A673 (cell line): ENCODE data around the gene EHD1. TPM values are rescaled to one million over a fixed set of nuclear protein-coding genes. Genes with fewer than 3 reads are reported as not detected.

Source experiments
- BruUV-seq: library from RNA; stranded (reverse); fragments of 400-500 nt; replicated peaks from 2 replicates; lab custom pipeline; 2021; lab: Mats Ljungman, UMichigan
- CTCF ChIA-PET: fragments of 300-600 bp; sonication (Branson Sonifier 250); formaldehyde crosslinking; loops from one replicate; lab custom pipeline; 2022; ENCODE audit warnings: antibody characterized with exemption; lab: Charles Lee
- POLR2A ChIA-PET: fragments of 300-600 bp; sonication (Branson Sonifier 250); formaldehyde crosslinking; loops from one replicate; lab custom pipeline; 2022; ENCODE audit warnings: antibody characterized with exemption; ENCODE audit not compliant: low non-redundant PET; lab: Charles Lee
- DNase-seq: peaks from one replicate; pipeline ENCODE4 v3.0.0-alpha.2; 2015; ENCODE audit warnings: low spot score
- H3K27ac ChIP-seq: fragments of 200-600 bp; sonication (generic); 2 replicates; pipeline ENCODE4 v1.5.1; 2016; ENCODE audit warnings: mixed run types, low read depth, mild to moderate bottlenecking, mixed read lengths, antibody characterized with exemption, low read length; ENCODE audit not compliant: poor library complexity, severe bottlenecking
- H3K27me3 ChIP-seq: fragments of 200-600 bp; sonication (generic); replicated peaks from 2 replicates; pipeline ENCODE4 v1.6.1; 2017; ENCODE audit warnings: mixed run types, low read depth, mild to moderate bottlenecking, mixed read lengths, antibody characterized with exemption, low read length; ENCODE audit not compliant: insufficient read depth, poor library complexity
- H3K36me3 ChIP-seq: fragments of 200-600 bp; sonication (generic); 2 replicates; pipeline ENCODE4 v1.6.1; 2016; ENCODE audit warnings: mixed run types, mild to moderate bottlenecking, mixed read lengths, antibody characterized with exemption, low read length; ENCODE audit not compliant: insufficient read depth, poor library complexity, severe bottlenecking
- H3K4me1 ChIP-seq: fragments of 200-600 bp; sonication (generic); 2 replicates; pipeline ENCODE4 v1.6.1; 2017; ENCODE audit warnings: mixed run types, mild to moderate bottlenecking, mixed read lengths, antibody characterized with exemption, low read length; ENCODE audit not compliant: insufficient read depth, poor library complexity, severe bottlenecking
- H3K4me3 ChIP-seq: fragments of 200-600 bp; sonication (generic); 2 replicates; pipeline ENCODE4 v1.5.1; 2016; ENCODE audit warnings: low read depth, mixed run types, mild to moderate bottlenecking, mixed read lengths, low read length; ENCODE audit not compliant: poor library complexity, severe bottlenecking
- H3K9me3 ChIP-seq: fragments of 200-600 bp; sonication (generic); 2 replicates; pipeline ENCODE4 v1.6.1; 2016; ENCODE audit warnings: mixed run types, low read depth, mild to moderate bottlenecking, mixed read lengths, antibody characterized with exemption, low read length; ENCODE audit not compliant: poor library complexity, severe bottlenecking
- EZH2 ChIP-seq: fragments of 200-600 bp; sonication (generic); IDR thresholded peaks from 2 replicates; pipeline ENCODE4 v1.6.1; 2017; ENCODE audit warnings: borderline replicate concordance, low read depth, mild to moderate bottlenecking, mixed read lengths, antibody characterized with exemption, low read length; ENCODE audit not compliant: poor library complexity, severe bottlenecking
- intact Hi-C: fragments of 100-400 bp; cut with micrococcal nuclease; formaldehyde crosslinking; loops from one replicate; pipeline ENCODE4 v1.10.0; 2022; ENCODE audit not compliant: unreplicated experiment
- total RNA-seq: library from RNA; stranded (reverse); gene quantifications from 2 replicates; pipeline ENCODE4 v1.2.3, GENCODE V29; 2021
- TF ChIP-seq, protein P1 (sequence below): fragments of 300-800, 200-600 bp; sonication (generic); conservative IDR thresholded peaks from 2 replicates; pipeline ENCODE4 v1.5.1; 2017; ENCODE audit warnings: low read depth, mild to moderate bottlenecking, antibody characterized with exemption, low read length, moderate library complexity, mixed read lengths

The EHD1 gene
- total RNA-seq, 1 experiment from 2014 or later, result 63.1 TPM

DNA sequence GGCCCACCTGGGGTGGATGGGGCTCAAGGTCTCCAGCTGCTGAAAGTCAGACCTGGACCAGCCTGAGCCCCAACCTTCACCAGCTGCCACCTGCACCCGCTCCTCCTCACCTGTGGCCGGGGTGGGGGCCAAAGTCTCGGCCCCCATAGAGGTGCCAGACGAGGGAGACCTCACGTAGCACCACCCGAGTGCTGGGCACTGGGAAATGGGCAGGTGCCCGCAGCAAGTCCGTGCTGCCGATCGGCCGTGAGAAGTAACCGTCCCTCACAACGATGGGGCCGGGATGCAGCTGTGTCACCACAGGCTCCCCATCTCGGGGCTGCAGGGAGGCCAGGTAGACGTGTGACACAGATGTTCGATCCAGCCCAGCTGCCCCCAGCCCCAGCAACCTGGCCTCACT, 22.4 kb upstream of the EHD1 start:
- H3K4me1 ChIP-seq, result no peaks in the 10 kb centered on the region
- H3K36me3 ChIP-seq, result peaks cover 4% of the 10 kb centered on the region
- H3K27me3 ChIP-seq, result no peaks in the 10 kb centered on the region
- intact Hi-C loops, result no loop called here
- TF ChIP-seq, protein P1, sequence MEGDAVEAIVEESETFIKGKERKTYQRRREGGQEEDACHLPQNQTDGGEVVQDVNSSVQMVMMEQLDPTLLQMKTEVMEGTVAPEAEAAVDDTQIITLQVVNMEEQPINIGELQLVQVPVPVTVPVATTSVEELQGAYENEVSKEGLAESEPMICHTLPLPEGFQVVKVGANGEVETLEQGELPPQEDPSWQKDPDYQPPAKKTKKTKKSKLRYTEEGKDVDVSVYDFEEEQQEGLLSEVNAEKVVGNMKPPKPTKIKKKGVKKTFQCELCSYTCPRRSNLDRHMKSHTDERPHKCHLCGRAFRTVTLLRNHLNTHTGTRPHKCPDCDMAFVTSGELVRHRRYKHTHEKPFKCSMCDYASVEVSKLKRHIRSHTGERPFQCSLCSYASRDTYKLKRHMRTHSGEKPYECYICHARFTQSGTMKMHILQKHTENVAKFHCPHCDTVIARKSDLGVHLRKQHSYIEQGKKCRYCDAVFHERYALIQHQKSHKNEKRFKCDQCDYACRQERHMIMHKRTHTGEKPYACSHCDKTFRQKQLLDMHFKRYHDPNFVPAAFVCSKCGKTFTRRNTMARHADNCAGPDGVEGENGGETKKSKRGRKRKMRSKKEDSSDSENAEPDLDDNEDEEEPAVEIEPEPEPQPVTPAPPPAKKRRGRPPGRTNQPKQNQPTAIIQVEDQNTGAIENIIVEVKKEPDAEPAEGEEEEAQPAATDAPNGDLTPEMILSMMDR, result no peak
- TF ChIP-seq EZH2, result no peak
- no peaks in the 10 kb centered on the region for H3K9me3 ChIP-seq
- POLR2A ChIA-PET, result no interaction called here
- no TSS peak for BruUV-seq
- no peak overlapping the region for H3K4me3 ChIP-seq
- no peak for DNase-seq
- CTCF ChIA-PET, result no interaction called here
- no peak overlapping the region for H3K27ac ChIP-seq

DNA sequence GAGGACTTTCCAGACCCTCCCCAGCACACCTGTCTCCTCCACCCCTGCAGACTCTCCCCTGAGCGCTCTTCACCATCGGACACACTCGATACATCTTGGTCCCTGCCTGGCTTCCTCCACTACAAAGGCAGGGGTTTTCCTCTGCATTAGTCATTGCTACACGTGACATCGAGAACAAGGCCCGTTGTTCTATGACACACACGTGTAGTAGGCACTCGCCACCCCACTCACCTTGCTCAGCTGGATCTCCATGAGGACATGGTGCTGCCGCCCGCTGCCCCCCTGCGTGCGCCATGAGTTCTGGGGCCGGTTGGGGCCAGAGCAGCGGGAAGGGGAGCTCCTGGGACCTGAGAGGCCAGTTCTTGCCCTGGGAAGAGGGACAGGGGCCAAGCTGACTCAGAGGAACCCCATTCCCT, 21.9 kb upstream of the EHD1 start:
- DNase-seq, result no peak
- TF ChIP-seq, protein P1, result no peak
- no peak for TF ChIP-seq EZH2
- CTCF ChIA-PET, result no interaction called here
- Histone ChIP-seq H3K36me3 (peaks cover 1% of the 10 kb centered on the region), H3K9me3 (no peaks in the 10 kb centered on the region), H3K4me1 (no peaks in the 10 kb centered on the region), H3K27ac (no peak overlapping the region), H3K27me3 (no peaks in the 10 kb centered on the region), H3K4me3 (no peak overlapping the region)
- BruUV-seq, result no TSS peak
- POLR2A ChIA-PET, result no interaction called here
- intact Hi-C loops, result no loop called here

- ChIA-PET POLR2A (no interaction called here), CTCF (interaction anchor here (1.0 kb wide), 1 partner anchor 10 kb away, joined by 3 read pairs; no protein-coding TSS in a partner anchor)
- no TSS peak for BruUV-seq
- DNase-seq, result no peak
- Histone ChIP-seq H3K27me3 (no peaks in the 10 kb centered on the region), H3K9me3 (no peaks in the 10 kb centered on the region), H3K4me3 (no peak overlapping the region), H3K27ac (no peak overlapping the region), H3K4me1 (no peaks in the 10 kb centered on the region), H3K36me3 (no peaks in the 10 kb centered on the region)
- TF ChIP-seq, protein P1, result no peak
- TF ChIP-seq EZH2, result no peak
- intact Hi-C loops, result no loop called here
Measured at GRCh38 chr11:64898541-64898940, 20.1 kb upstream of the EHD1 start.
